GM18499 (cell line): ENCODE measurements around the gene SH3D19.

Source experiments
- ATAC-seq: cut with Tn5 transposase; IDR thresholded peaks from one replicate; pipeline ENCODE4 v1.9.1; 2021; ENCODE audit warnings: moderate number of reproducible peaks; ENCODE audit not compliant: insufficient read depth, unreplicated experiment

SH3D19 gene

GRCh38 chr4:151202381-151202780 lies 123.0 kb downstream of the SH3D19 start:
- no peak for ATAC-seq

- no peak for ATAC-seq
Measured at GRCh38 chr4:151199319-151200190, 125.8 kb downstream of the SH3D19 start.

GRCh38 chr4:151198748-151199147 lies 126.7 kb downstream of the SH3D19 start:
- ATAC-seq: no peak

- no peak for ATAC-seq
Measured at GRCh38 chr4:151197247-151197646, 128.2 kb downstream of the SH3D19 start.

GRCh38 chr4:151195801-151196200 lies 129.6 kb downstream of the SH3D19 start:
- no peak for ATAC-seq

GRCh38 chr4:151193414-151193813 lies 132.0 kb downstream of the SH3D19 start:
- no peak for ATAC-seq

GRCh38 chr4:151192556-151193235 lies 132.7 kb downstream of the SH3D19 start:
- ATAC-seq: no peak

GRCh38 chr4:151184523-151185458 lies 140.6 kb downstream of the SH3D19 start:
- ATAC-seq: no peak

- ATAC-seq: no peak
Measured at GRCh38 chr4:151182455-151182996, 142.9 kb downstream of the SH3D19 start.

- no peak for ATAC-seq
Measured at GRCh38 chr4:151176685-151177084, 148.7 kb downstream of the SH3D19 start.

- ATAC-seq: no peak
Measured at GRCh38 chr4:151175754-151176631, 149.4 kb downstream of the SH3D19 start.

GRCh38 chr4:151175233-151175632 lies 150.2 kb downstream of the SH3D19 start:
- no peak for ATAC-seq

- no peak for ATAC-seq
Measured at GRCh38 chr4:151174784-151175183, 150.6 kb downstream of the SH3D19 start.

- ATAC-seq: no peak
Measured at GRCh38 chr4:151173871-151174270, 151.5 kb downstream of the SH3D19 start.

- no peak for ATAC-seq
Measured at GRCh38 chr4:151169900-151170299, 155.5 kb downstream of the SH3D19 start.

GRCh38 chr4:151169223-151169622 lies 156.2 kb downstream of the SH3D19 start:
- no peak for ATAC-seq

- ATAC-seq: no peak
Measured at GRCh38 chr4:151167561-151167960, 157.8 kb downstream of the SH3D19 start.

- no peak for ATAC-seq
Measured at GRCh38 chr4:151166636-151167035, 158.8 kb downstream of the SH3D19 start.
